Skeletal muscle satellite cell (primary cell): ENCODE results near the gene MED8.

Experiments used
- H3K27me3 ChIP-seq: 2 replicates; pipeline ENCODE4 v1.7.0; 2013; ENCODE audit warnings: low read length; ENCODE audit not compliant: control insufficient read depth, insufficient read depth
- H3K36me3 ChIP-seq: 2 replicates; pipeline ENCODE4 v1.7.0; 2013; ENCODE audit warnings: mild to moderate bottlenecking, control low read depth, low read length; ENCODE audit not compliant: insufficient read depth
- H3K4me1 ChIP-seq: 2 replicates; pipeline ENCODE4 v1.7.0; 2013; ENCODE audit warnings: low read length; ENCODE audit not compliant: control insufficient read depth, insufficient read depth
- H3K4me2 ChIP-seq: 2 replicates; pipeline ENCODE4 v1.7.0; 2013; ENCODE audit warnings: mild to moderate bottlenecking, low read length
- H3K4me3 ChIP-seq: 2 replicates; pipeline ENCODE4 v1.7.0; 2013; ENCODE audit warnings: low read length
- H3K9ac ChIP-seq: 2 replicates; pipeline ENCODE4 v1.7.0; 2013; ENCODE audit warnings: mild to moderate bottlenecking, low read depth, low read length, moderate library complexity
- H3K9me3 ChIP-seq: replicated peaks from 2 replicates; pipeline ENCODE4 v1.7.0; 2013; ENCODE audit warnings: mild to moderate bottlenecking, control low read depth, low read length

MED8 gene

DNA sequence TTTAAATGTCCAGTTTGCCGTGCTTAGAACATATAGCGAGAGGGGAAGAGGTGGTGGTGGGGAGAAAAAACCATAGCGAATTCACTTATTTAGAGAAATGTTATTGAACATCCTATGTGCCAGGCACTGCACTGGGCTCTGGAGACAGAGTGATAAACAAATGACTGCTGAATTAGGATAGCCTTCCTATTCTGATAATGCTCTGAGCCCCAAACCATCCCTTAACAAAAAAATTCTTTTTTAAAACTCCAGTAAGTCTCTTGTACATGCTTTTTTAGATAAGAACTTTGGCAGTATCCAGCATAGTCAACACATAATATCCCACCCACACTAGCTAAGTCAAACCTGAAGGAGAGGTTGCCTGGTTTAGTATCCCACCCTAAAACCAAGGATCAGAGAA is 8.6 kb upstream of the MED8 start:
- H3K27me3 ChIP-seq, result no peaks in the 10 kb centered on the region
- peaks cover 15% of the 10 kb centered on the region for H3K36me3 ChIP-seq
- H3K9ac ChIP-seq, result no peak overlapping the region
- H3K4me3 ChIP-seq, result no peak overlapping the region
- no peaks in the 10 kb centered on the region for H3K9me3 ChIP-seq
- no peak overlapping the region for H3K4me2 ChIP-seq
- H3K4me1 ChIP-seq, result no peaks in the 10 kb centered on the region

DNA sequence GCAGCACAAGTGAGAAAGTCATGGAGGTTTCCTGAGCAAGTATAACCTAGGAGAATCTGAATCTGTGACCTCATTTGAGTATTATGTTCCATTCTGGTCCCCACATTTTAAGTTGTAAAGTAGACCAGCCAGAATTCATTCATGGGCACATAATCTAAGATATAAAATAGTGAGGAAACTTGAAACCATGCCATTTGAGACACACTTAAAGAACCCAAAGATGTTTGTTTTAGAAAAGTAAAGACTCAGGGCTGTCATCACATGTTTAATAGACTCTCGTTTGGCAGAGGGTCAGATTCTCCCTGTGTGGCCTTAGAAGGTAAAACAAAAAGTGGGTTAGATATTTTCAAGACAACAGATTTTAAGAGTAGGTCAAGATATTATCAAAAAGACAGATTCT is 6.5 kb upstream of the MED8 start:
- Histone ChIP-seq H3K9me3 (no peaks in the 10 kb centered on the region), H3K4me3 (no peak overlapping the region), H3K4me2 (no peak overlapping the region), H3K36me3 (peaks cover 10% of the 10 kb centered on the region), H3K9ac (no peak overlapping the region), H3K27me3 (no peaks in the 10 kb centered on the region), H3K4me1 (no peaks in the 10 kb centered on the region)

DNA sequence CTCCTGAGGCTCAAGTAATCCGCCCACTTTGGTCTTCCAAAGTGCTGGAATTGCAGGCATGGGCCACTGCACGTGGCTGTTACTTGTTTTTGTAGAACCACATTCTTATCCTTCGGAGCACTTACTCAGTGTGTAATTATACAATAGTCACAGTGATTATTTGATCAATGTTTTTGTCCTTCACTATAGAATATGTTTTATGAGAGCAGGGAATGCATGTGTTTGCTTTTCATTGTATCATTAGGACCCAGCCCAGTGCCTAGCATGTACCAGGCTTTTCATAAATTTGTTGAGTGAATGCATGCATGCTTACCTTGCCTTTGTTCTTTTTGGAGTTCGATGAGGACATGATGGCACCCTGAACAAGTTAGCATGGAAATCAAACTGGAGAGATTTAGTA is 5.9 kb upstream of the MED8 start:
- Histone ChIP-seq H3K27me3 (no peaks in the 10 kb centered on the region), H3K4me3 (no peak overlapping the region), H3K9ac (no peak overlapping the region), H3K9me3 (no peaks in the 10 kb centered on the region), H3K4me1 (peaks cover 5% of the 10 kb centered on the region), H3K4me2 (no peak overlapping the region), H3K36me3 (peaks cover 10% of the 10 kb centered on the region)

GRCh38 chr1:43392702-43393101 is 3.1 kb upstream of the MED8 start:
- no peak overlapping the region for H3K4me2 ChIP-seq

GRCh38 chr1:43388613-43389012 is 987 bp downstream of the MED8 start:
- Histone ChIP-seq H3K9ac (peak overlapping the region; percentile 96), H3K4me2 (peak overlapping the region; percentile 89), H3K27me3 (no peaks in the 10 kb centered on the region), H3K4me1 (peaks cover 20% of the 10 kb centered on the region), H3K4me3 (peak overlapping the region; percentile 99), H3K36me3 (peaks cover 45% of the 10 kb centered on the region), H3K9me3 (no peaks in the 10 kb centered on the region)

More at GRCh38 chr1:43392702-43393101, 3.1 kb upstream of the MED8 start:
- Histone ChIP-seq H3K4me1 (peaks cover 19% of the 10 kb centered on the region), H3K27me3 (no peaks in the 10 kb centered on the region), H3K4me3 (no peak overlapping the region), H3K9ac (no peak overlapping the region), H3K9me3 (no peaks in the 10 kb centered on the region), H3K36me3 (peaks cover 11% of the 10 kb centered on the region)

DNA sequence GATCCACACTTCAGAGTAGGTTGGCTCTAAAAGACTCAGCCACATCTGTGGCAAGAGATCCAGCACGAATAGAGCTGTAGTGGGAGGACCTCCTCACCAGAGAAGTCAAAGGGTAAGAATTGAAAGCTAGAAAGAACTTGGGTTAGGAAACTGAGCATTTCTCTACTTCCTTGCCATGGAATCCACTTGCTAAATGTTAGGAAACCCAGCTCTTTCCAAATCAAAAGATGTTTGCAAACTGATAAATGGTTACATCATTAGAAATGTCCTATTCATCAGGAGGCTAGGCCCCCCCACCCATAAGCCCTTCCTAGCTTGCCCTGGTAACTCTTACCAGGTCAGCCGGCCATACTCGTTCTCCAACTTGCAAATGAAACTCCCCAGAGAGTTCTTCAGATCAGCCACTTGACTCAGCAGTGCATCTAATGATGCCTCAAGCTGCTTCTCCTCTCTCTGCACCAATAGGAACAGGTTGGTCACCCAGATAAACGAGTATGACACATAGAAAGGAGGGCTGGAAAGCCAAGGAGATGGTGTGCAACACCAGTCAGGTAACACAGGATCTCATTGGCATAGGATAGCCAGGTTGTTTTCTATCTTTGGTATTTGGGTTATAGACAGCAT is 1.5 kb downstream of the MED8 start:
- H3K9ac ChIP-seq, result peak overlapping the region; percentile 96
- no peaks in the 10 kb centered on the region for H3K9me3 ChIP-seq
- peaks cover 50% of the 10 kb centered on the region for H3K36me3 ChIP-seq
- H3K4me3 ChIP-seq, result peak overlapping the region; percentile 99
- H3K4me1 ChIP-seq, result peaks cover 20% of the 10 kb centered on the region
- H3K4me2 ChIP-seq, result peak overlapping the region; percentile 89
- H3K27me3 ChIP-seq, result no peaks in the 10 kb centered on the region

DNA sequence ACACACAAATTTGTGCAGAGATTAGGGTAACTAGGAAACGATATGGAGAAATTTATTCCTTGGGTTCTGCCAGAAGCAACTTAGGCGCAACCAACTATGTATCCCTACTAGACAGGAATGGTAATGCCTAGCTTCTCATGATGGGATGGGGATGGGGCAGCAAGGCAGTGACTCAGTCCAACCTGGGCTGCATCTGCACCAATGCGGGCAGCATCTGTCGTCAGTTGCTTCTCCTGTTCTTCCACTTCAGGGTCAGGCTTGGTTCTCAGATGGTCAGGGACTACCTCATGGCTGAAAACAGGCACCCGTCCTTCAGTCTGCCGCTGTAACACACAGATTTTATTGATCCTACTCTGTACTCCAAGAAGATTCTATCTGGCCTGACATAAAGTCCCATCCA is 2.9 kb downstream of the MED8 start:
- Histone ChIP-seq H3K36me3 (peaks cover 64% of the 10 kb centered on the region), H3K4me1 (peaks cover 20% of the 10 kb centered on the region), H3K4me3 (no peak overlapping the region), H3K9ac (no peak overlapping the region), H3K9me3 (no peaks in the 10 kb centered on the region), H3K27me3 (no peaks in the 10 kb centered on the region), H3K4me2 (no peak overlapping the region)

DNA sequence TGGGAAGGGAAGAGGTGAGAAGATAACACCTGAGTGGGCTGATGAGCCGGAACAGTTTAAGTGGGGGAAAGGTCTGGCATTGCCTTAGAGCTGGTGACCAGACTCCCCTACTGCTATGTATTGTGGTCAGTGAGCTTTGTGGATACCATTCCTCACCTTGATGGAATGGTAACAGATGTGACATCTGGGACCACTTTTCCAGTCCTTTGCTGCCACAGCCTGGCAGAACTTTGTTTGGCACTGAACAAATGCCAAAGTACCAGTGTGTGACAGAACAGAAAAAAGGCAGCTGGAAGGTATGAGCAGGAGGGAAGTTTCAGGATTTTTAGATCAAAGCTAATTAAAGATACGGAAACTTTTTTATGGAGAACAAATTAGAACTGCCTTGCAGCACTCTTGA is 6.2 kb downstream of the MED8 start:
- Histone ChIP-seq H3K4me2 (no peak overlapping the region), H3K4me3 (no peak overlapping the region), H3K9ac (no peak overlapping the region), H3K9me3 (no peaks in the 10 kb centered on the region), H3K4me1 (peaks cover 9% of the 10 kb centered on the region), H3K27me3 (no peaks in the 10 kb centered on the region), H3K36me3 (peaks cover 64% of the 10 kb centered on the region)

DNA sequence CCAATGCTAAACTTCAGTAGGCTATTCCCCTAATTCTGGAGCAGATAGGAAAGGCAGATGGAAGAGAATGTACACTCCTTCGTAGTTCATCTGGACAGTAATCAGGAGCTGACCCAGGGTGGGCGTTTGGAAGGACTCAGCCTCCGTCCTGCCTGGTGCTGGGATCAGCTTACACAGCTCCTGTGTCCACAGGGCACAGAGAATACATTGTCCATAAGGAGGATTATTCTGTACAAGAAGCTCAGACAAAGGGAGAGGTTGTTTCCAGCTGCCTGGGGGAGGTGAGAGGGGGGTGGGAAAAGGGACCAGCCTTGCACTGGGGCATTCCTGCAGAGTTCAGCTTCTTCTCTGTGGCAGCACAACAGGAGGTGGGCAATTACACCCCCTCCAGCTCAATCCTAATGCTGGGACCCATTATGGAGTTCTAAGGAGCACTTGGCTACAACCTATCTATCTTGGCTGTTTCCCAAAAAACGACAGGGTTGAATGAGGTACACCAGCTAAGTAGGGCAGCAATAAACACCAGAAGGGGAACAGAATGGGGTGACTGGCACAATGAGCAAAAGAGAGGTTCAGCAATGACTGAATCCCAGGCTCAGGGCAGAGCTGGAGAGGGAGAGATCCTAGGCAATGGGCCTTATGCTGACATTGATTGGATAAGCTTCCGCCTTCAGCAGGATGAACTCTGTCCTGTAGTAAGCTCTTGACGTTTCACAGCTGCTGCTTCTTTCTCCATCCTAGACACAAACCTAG is 7.4 kb downstream of the MED8 start:
- Histone ChIP-seq H3K9me3 (no peaks in the 10 kb centered on the region), H3K27me3 (no peaks in the 10 kb centered on the region), H3K9ac (no peak overlapping the region), H3K4me3 (no peak overlapping the region), H3K36me3 (peaks cover 55% of the 10 kb centered on the region), H3K4me2 (no peak overlapping the region), H3K4me1 (no peaks in the 10 kb centered on the region)

DNA sequence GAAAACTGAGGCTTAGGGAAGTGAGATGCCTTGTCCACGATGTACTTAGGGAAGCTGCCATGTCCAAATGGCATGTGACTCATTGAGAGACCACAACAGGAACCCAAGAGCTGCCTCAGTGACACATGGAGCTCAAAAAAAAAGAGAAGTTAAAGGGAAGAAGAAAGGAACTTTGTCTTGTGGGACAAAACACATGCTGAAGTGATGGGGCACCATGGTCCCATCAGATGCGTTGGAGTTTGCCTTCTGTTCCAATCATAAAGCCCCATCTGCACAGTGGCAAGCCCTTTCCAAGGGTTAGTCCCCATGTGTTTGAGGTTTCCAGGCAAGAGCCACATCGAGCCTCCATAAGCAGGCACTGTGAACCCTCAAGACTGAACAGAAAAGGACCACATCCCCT is 8.0 kb downstream of the MED8 start:
- Histone ChIP-seq H3K9ac (no peak overlapping the region), H3K4me1 (no peaks in the 10 kb centered on the region), H3K27me3 (no peaks in the 10 kb centered on the region), H3K9me3 (no peaks in the 10 kb centered on the region), H3K4me3 (no peak overlapping the region), H3K36me3 (peaks cover 49% of the 10 kb centered on the region), H3K4me2 (no peak overlapping the region)

DNA sequence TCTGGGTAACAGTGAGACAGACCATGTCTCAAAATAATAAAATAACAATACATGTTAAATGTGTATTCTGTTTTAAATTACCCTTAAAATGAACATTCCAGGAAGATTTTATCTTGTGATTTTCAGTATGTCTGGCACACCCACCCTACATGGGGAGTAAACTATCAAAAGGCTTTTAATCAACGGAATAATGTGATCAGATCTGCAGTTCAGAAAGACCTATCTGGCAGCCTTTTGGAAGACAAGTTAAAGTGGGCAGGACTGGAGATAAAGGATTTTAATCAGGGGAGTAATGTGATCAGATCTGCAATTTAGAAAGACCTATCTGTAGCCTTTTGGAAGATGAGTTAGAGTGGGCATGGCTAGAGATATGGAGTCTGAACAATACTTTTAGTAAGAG is 10.1 kb downstream of the MED8 start:
- no peaks in the 10 kb centered on the region for H3K27me3 ChIP-seq
- no peak overlapping the region for H3K4me3 ChIP-seq
- no peak overlapping the region for H3K4me2 ChIP-seq
- no peak overlapping the region for H3K9ac ChIP-seq
- H3K9me3 ChIP-seq, result no peaks in the 10 kb centered on the region
- peaks cover 28% of the 10 kb centered on the region for H3K36me3 ChIP-seq
- no peaks in the 10 kb centered on the region for H3K4me1 ChIP-seq

GRCh38 chr1:43377831-43378230 is 11.8 kb downstream of the MED8 start:
- Histone ChIP-seq H3K27me3 (no peaks in the 10 kb centered on the region), H3K4me3 (no peak overlapping the region), H3K4me1 (peaks cover 15% of the 10 kb centered on the region)

More at GRCh38 chr1:43377831-43378230, 11.8 kb downstream of the MED8 start:
- Histone ChIP-seq H3K36me3 (peaks cover 11% of the 10 kb centered on the region), H3K9me3 (no peaks in the 10 kb centered on the region), H3K9ac (no peak overlapping the region), H3K4me2 (no peak overlapping the region)
